GM23338 (cell line): ENCODE measurements around the gene RIMKLB. TPM values are rescaled to one million over a fixed set of nuclear protein-coding genes. Genes with fewer than 3 reads are reported as not detected.
"Not testable (repeated sequence)": the region's sequence is repeated elsewhere in the genome, so short reads cannot be mapped to it uniquely, and the experiment has no call there.

ENCODE experiments used
- ATAC-seq: fragments of 200-7000 bp; cut with Tn5 transposase; 3 replicates; pipeline ENCODE4 v1.9.1; 2020
- DNase-seq: peaks from one replicate; pipeline ENCODE4 v3.0.0-alpha.2; 2015; ENCODE audit warnings: low spot score
- H2AFZ ChIP-seq: fragments of 200-600 bp; sonication (generic); 2 replicates; pipeline ENCODE4 v1.8.0; 2016; ENCODE audit warnings: antibody characterized with exemption, mild to moderate bottlenecking, moderate library complexity
- H3F3A ChIP-seq: fragments of 200-600 bp; sonication (generic); replicated peaks from 2 replicates; pipeline ENCODE4 v1.8.0; 2017; ENCODE audit warnings: antibody characterized with exemption, mixed run types, low read depth
- H3K27ac ChIP-seq: fragments of 200-600 bp; sonication (generic); 2 replicates; pipeline ENCODE4 v1.6.1; 2016; ENCODE audit warnings: low read depth
- H3K27me3 ChIP-seq: fragments of 200-600 bp; sonication (generic); 2 replicates; pipeline ENCODE4 v1.8.0; 2016; ENCODE audit warnings: mild to moderate bottlenecking, mixed run types, moderate library complexity; ENCODE audit not compliant: insufficient read depth
- H3K36me3 ChIP-seq: fragments of 200-600 bp; sonication (generic); 2 replicates; pipeline ENCODE4 v1.8.0; 2016; ENCODE audit warnings: mild to moderate bottlenecking; ENCODE audit not compliant: insufficient read depth
- H3K4me1 ChIP-seq: fragments of 200-600 bp; sonication (generic); 2 replicates; pipeline ENCODE4 v1.8.0; 2016; ENCODE audit warnings: mild to moderate bottlenecking, moderate library complexity; ENCODE audit not compliant: insufficient read depth
- H3K4me2 ChIP-seq: fragments of 200-600 bp; sonication (generic); 2 replicates; pipeline ENCODE4 v1.7.1; 2017; ENCODE audit warnings: mixed run types
- H3K4me3 ChIP-seq: fragments of 200-600 bp; sonication (generic); 2 replicates; pipeline ENCODE4 v1.6.1; 2016; ENCODE audit warnings: mixed run types
- H3K79me2 ChIP-seq: fragments of 200-600 bp; sonication (generic); replicated peaks from 2 replicates; pipeline ENCODE4 v1.8.0; 2017; ENCODE audit warnings: mild to moderate bottlenecking; ENCODE audit not compliant: insufficient read depth
- H3K9me2 ChIP-seq: fragments of 200-600 bp; sonication (generic); 2 replicates; pipeline ENCODE4 v1.8.0; 2017; ENCODE audit not compliant: insufficient read depth
- H4K20me1 ChIP-seq: fragments of 200-600 bp; sonication (generic); replicated peaks from 2 replicates; pipeline ENCODE4 v1.8.0; 2017; ENCODE audit warnings: mild to moderate bottlenecking; ENCODE audit not compliant: insufficient read depth
- H3K27ac Mint-ChIP-seq: 2 replicates; pipeline ENCODE4 v1.8.0; 2020; ENCODE audit warnings: inconsistent platforms, mild to moderate bottlenecking, moderate library complexity, mixed read lengths
- H3K27me3 Mint-ChIP-seq: 3 replicates; pipeline ENCODE4 v1.8.0; 2022; ENCODE audit warnings: low read depth, mild to moderate bottlenecking, moderate library complexity, mixed read lengths, inconsistent platforms; ENCODE audit not compliant: insufficient read depth, poor library complexity
- H3K36me3 Mint-ChIP-seq: 3 replicates; pipeline ENCODE4 v1.8.0; 2021; ENCODE audit warnings: low read depth, mild to moderate bottlenecking, inconsistent platforms, moderate library complexity, mixed read lengths
- H3K4me1 Mint-ChIP-seq: 3 replicates; pipeline ENCODE4 v1.8.0; 2020; ENCODE audit warnings: mild to moderate bottlenecking, inconsistent platforms, mixed read lengths
- H3K4me3 Mint-ChIP-seq: 3 replicates; pipeline ENCODE4 v1.8.0; 2021; ENCODE audit warnings: moderate library complexity, mild to moderate bottlenecking, inconsistent platforms, mixed read lengths
- H3K9me3 Mint-ChIP-seq: 3 replicates; pipeline ENCODE4 v1.8.0; 2020; ENCODE audit warnings: moderate library complexity, mild to moderate bottlenecking, inconsistent platforms, mixed read lengths
- CREB1 ChIP-seq: fragments of 250-450 bp; sonication (Bioruptor Pico); IDR thresholded peaks from 2 replicates; pipeline ENCODE4 v1.5.0; 2020; ENCODE audit warnings: low read depth, mild to moderate bottlenecking, moderate library complexity
- CTCF ChIP-seq, 2 experiments: fragments of 200-600 bp in 1 of 2; sonication (generic) in 1 of 2; conservative IDR thresholded peaks; 2 replicates each; pipeline versions ENCODE4 v1.5.1 to v1.6.1; 2016 to 2017; ENCODE audit warnings: antibody characterized with exemption in 2 of 2, low read depth in 2 of 2, mild to moderate bottlenecking in 2 of 2, moderate library complexity in 1 of 2
- ETS1 ChIP-seq: IDR thresholded peaks from 2 replicates; pipeline ENCODE4 v1.6.1; 2016; ENCODE audit warnings: antibody characterized with exemption
- EZH2 ChIP-seq: fragments of 200-600 bp; sonication (generic); IDR thresholded peaks from one replicate; pipeline ENCODE4 v1.8.0; 2017; ENCODE audit warnings: antibody characterized with exemption, mild to moderate bottlenecking, low read depth; ENCODE audit not compliant: unreplicated experiment
- EZH2phosphoT487 ChIP-seq: fragments of 200-600 bp; sonication (generic); IDR thresholded peaks from one replicate; pipeline ENCODE4 v1.8.1; 2018; ENCODE audit warnings: antibody characterized with exemption; ENCODE audit not compliant: unreplicated experiment
- JUNB ChIP-seq: IDR thresholded peaks from one replicate; pipeline ENCODE4 v1.6.1; 2016; ENCODE audit warnings: antibody characterized with exemption; ENCODE audit not compliant: unreplicated experiment
- NANOG ChIP-seq: IDR thresholded peaks from 2 replicates; pipeline ENCODE4 v1.6.1; 2016; ENCODE audit warnings: antibody characterized with exemption, borderline replicate concordance
- POLR2AphosphoS5 ChIP-seq: IDR thresholded peaks from 2 replicates; pipeline ENCODE4 v1.6.1; 2016; ENCODE audit warnings: antibody characterized with exemption, low read depth
- STAT1 ChIP-seq: IDR thresholded peaks from one replicate; pipeline ENCODE4 v1.6.1; 2016; ENCODE audit warnings: antibody characterized with exemption; ENCODE audit not compliant: unreplicated experiment
- ZNF114 ChIP-seq: fragments of 250-450 bp; sonication (Bioruptor Pico); IDR thresholded peaks from 2 replicates; pipeline ENCODE4 v1.5.0; 2020; ENCODE audit warnings: mild to moderate bottlenecking, moderate library complexity
- ZNF331 ChIP-seq: fragments of 250-450 bp; sonication (Bioruptor Pico); IDR thresholded peaks from 2 replicates; pipeline ENCODE4 v1.5.0; 2020; ENCODE audit warnings: low read depth, mild to moderate bottlenecking, moderate library complexity
- ZNF462 ChIP-seq: fragments of 250-450 bp; sonication (Bioruptor Pico); IDR thresholded peaks from 2 replicates; pipeline ENCODE4 v1.5.0; 2020; ENCODE audit warnings: mild to moderate bottlenecking, moderate library complexity
- polyA plus RNA-seq: library from polyadenylated mRNA; unstranded; fragments of >200 nt; fragmentation: Nextera tagmentation; extraction: Ambion mirVana; gene quantifications from 2 replicates; pipeline ENCODE4 v1.2.1, GENCODE V29; 2016
- total RNA-seq: library from RNA; depleted of rRNA; stranded (reverse); fragments of >200 nt; shearing (Covaris generic); gene quantifications from 2 replicates; pipeline ENCODE4 v1.2.3, GENCODE V29; 2014

Gene RIMKLB
- total and polyA plus RNA-seq, 2 experiments from 2014 or later = 87.0 to 104 TPM

- H3K4me1 Mint-ChIP-seq = peaks cover 63% of the 10 kb centered on the region
- peak; percentile 47 for DNase-seq
- not testable (repeated sequence) for H3K4me3 ChIP-seq, H3K79me2 ChIP-seq, H3K27me3 ChIP-seq, H3K36me3 ChIP-seq, H3K9me3 Mint-ChIP-seq, H3F3A ChIP-seq, ATAC-seq, H3K36me3 Mint-ChIP-seq, H3K9me2 ChIP-seq, H2AFZ ChIP-seq, H4K20me1 ChIP-seq
- H3K4me3 Mint-ChIP-seq = peak overlapping the region; percentile 8; the same call in 1 of the 3 replicates
- peak overlapping the region; percentile 24; the same call in 1 of the 2 replicates for H3K4me2 ChIP-seq
- H3K27ac ChIP-seq = peak overlapping the region; percentile 94
- peaks cover 13% of the 10 kb centered on the region for H3K27me3 Mint-ChIP-seq
- TF ChIP-seq NANOG (peak; percentile 90), CREB1 (CRISPR knock-in tag) (peak; percentile 64)
- peaks cover 49% of the 10 kb centered on the region for H3K4me1 ChIP-seq
- H3K27ac Mint-ChIP-seq = peak overlapping the region; percentile 98
These were observed 112.3 kb downstream of the RIMKLB start for GRCh38 chr12:8810112-8810511.

GRCh38 chr12:8813572-8814357 lies 116.0 kb downstream of the RIMKLB start:
- Histone ChIP-seq H3K9me2 (no peaks in the 10 kb centered on the region), H3K27ac (peak overlapping the region; percentile 98), H3K4me2 (peak overlapping the region; percentile 56), H4K20me1 (no peaks in the 10 kb centered on the region), H3K4me3 (peak overlapping the region; percentile 32), H3K4me1 (peaks cover 47% of the 10 kb centered on the region), H3K27me3 (no peaks in the 10 kb centered on the region), H3F3A (peaks cover 10% of the 10 kb centered on the region; the same call in 1 of the 2 replicates), H3K36me3 (no peaks in the 10 kb centered on the region), H2AFZ (no peak overlapping the region), H3K79me2 (no peaks in the 10 kb centered on the region)
- DNase-seq (peak; percentile 32), ATAC-seq (peak; percentile 36)
- H3K9me3 Mint-ChIP-seq = no peaks in the 10 kb centered on the region; the same call in 1 of the 3 replicates
- peaks cover 14% of the 10 kb centered on the region for H3K27me3 Mint-ChIP-seq
- no peak overlapping the region; the same call in 2 of the 3 replicates for H3K4me3 Mint-ChIP-seq
- H3K36me3 Mint-ChIP-seq = no peaks in the 10 kb centered on the region
- H3K4me1 Mint-ChIP-seq = peaks cover 53% of the 10 kb centered on the region
- H3K27ac Mint-ChIP-seq = peak overlapping the region; percentile 93
- no peak for TF ChIP-seq JUNB
- TF ChIP-seq ZNF462 (CRISPR knock-in tag) = no peak
- no peak for TF ChIP-seq ETS1
- TF ChIP-seq POLR2AphosphoS5 = peak; percentile 85
- no peak for TF ChIP-seq EZH2phosphoT487
- TF ChIP-seq ZNF331 = no peak
- no peak for TF ChIP-seq EZH2
- TF ChIP-seq NANOG = peak; percentile 48; the same call in 1 of the 2 replicates
- TF ChIP-seq STAT1 = no peak
- no peak for TF ChIP-seq CREB1 (CRISPR knock-in tag)
- no peak for TF ChIP-seq ZNF114 (CRISPR knock-in tag)
- no peak; a peak in 1 of 4 replicates for TF ChIP-seq CTCF (conservative IDR thresholded peaks at IDR 0.05; ENCODE audit: low read depth in 2 of 2)
